ENCODE measurements around the gene LRCOL1. TPM values are rescaled to one million over a fixed set of nuclear protein-coding genes. Genes with fewer than 3 reads are reported as not detected.

The LRCOL1 gene
- total and polyA plus RNA-seq, 3 donors from 2014 or later = 0.81 to 1.6 TPM; not detected in 1

GRCh38 chr12:132578826-132579225 lies 31.6 kb downstream of the LRCOL1 start:
- Histone ChIP-seq H3K27me3 (no peaks in the 10 kb centered on the region), H3K27ac (no peak overlapping the region), H3K9me3 (no peaks in the 10 kb centered on the region), H3K4me1 (no peaks in the 10 kb centered on the region), H3K4me3 (no peak overlapping the region), H3K36me3 (ENCODE audit: low read depth, missing control alignments) (no peaks in the 10 kb centered on the region)
- TF ChIP-seq POLR2A (IDR thresholded peaks at IDR 0.05) (no peak), CTCF (IDR thresholded peaks at IDR 0.05) (no peak)
- intact Hi-C loops (cut with DNase I; ENCODE audit: low total_unique reads) = no loop called here
- WGBS, 2 donors = 61 to 74% methylated on average over 5 to 11 of the region's 11 CpGs
- DNase-seq = no peak

DNA sequence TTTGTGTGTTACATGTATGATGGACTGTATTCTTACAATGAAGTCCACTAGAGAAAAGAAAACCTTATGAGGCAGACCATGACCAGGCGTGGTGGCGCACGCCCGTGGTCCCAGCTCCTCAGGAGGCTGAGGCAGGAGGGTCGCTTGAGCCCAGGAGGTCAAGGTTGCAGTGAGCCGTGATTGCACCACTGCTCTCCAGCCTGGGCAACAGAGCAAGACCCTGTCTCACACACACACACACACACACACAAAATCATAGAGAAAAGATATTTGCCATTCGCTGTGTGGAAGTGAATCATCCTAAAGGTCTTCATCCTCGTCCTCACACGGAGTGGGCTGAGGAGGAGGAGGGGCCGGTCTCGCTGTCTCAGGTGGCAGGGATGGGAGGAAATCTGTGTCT lies 32.3 kb downstream of the LRCOL1 start:
- DNase-seq = no peak
- no peak overlapping the region for H3K27ac ChIP-seq
- no peaks in the 10 kb centered on the region for H3K9me3 ChIP-seq
- TF ChIP-seq CTCF (IDR thresholded peaks at IDR 0.05) (no peak), POLR2A (IDR thresholded peaks at IDR 0.05) (no peak)
- no peak overlapping the region for H3K4me3 ChIP-seq
- intact Hi-C loops (cut with DNase I; ENCODE audit: low total_unique reads) = no loop called here
- no peaks in the 10 kb centered on the region for H3K27me3 ChIP-seq
- H3K36me3 ChIP-seq (ENCODE audit: low read depth, missing control alignments) = no peaks in the 10 kb centered on the region
- WGBS, 2 donors = 82 to 89% methylated on average over 8 to 11 of the region's 11 CpGs
- H3K4me1 ChIP-seq = no peaks in the 10 kb centered on the region

DNA sequence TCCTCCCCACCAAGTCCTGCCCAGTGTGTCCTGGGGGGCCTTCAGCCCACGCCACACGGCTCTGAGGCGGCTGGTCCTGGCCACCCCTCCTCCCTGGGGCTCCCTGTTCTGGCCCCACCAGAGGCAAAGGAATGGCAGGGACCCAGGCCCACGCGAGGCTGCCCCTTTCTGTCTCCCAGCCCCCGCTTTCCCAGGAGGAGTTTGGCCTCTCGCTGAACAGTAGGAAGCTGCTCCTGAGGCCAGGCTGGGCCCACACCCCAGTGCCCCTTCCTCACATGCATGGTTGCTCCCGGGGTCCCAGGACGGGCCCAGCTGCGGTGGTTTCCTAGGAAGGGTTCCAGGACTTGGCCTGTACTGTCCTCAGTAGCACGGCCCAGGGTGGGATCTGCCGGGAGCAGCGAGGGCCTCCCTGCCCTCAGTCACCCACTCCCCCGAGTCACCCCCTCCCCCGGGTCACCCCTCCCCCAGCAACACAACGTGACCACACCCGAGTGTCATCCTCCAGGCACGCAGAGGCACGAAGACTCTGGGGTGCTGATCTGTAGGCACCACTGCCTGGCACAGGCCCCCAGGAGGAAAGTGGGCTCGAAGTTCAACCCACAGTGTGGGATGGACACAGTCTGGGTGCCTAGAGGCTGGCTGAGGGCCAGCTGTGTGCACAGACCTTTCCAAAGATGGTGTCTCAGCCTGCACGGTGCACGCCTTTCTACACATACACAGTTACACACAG lies 33.0 kb downstream of the LRCOL1 start:
- 78 to 86% methylated on average over 5 to 22 of the region's 22 CpGs for WGBS, 2 donors
- intact Hi-C loops (cut with DNase I; ENCODE audit: low total_unique reads) = no loop called here

GRCh38 chr12:132576701-132577100 lies 33.7 kb downstream of the LRCOL1 start:
- Histone ChIP-seq H3K4me1 (peaks cover 7% of the 10 kb centered on the region), H3K4me3 (no peak overlapping the region), H3K9me3 (no peaks in the 10 kb centered on the region), H3K27ac (no peak overlapping the region), H3K27me3 (no peaks in the 10 kb centered on the region), H3K36me3 (ENCODE audit: low read depth, missing control alignments) (no peaks in the 10 kb centered on the region)
- DNase-seq = no peak
- intact Hi-C loops (cut with DNase I; ENCODE audit: low total_unique reads) = no loop called here
- WGBS, 2 donors = 92 to 94% methylated on average over 11 to 12 of the region's 12 CpGs
- TF ChIP-seq POLR2A (IDR thresholded peaks at IDR 0.05) (no peak), CTCF (IDR thresholded peaks at IDR 0.05) (no peak)

More for the DNA sequence above, 33.0 kb downstream of the LRCOL1 start:
- Histone ChIP-seq H3K27me3 (no peaks in the 10 kb centered on the region), H3K9me3 (no peaks in the 10 kb centered on the region), H3K36me3 (ENCODE audit: low read depth, missing control alignments) (no peaks in the 10 kb centered on the region), H3K27ac (no peak overlapping the region), H3K4me1 (peaks cover 6% of the 10 kb centered on the region), H3K4me3 (no peak overlapping the region)
- DNase-seq = no peak
- TF ChIP-seq CTCF (IDR thresholded peaks at IDR 0.05) = no peak
- TF ChIP-seq POLR2A (IDR thresholded peaks at IDR 0.05) = no peak

DNA sequence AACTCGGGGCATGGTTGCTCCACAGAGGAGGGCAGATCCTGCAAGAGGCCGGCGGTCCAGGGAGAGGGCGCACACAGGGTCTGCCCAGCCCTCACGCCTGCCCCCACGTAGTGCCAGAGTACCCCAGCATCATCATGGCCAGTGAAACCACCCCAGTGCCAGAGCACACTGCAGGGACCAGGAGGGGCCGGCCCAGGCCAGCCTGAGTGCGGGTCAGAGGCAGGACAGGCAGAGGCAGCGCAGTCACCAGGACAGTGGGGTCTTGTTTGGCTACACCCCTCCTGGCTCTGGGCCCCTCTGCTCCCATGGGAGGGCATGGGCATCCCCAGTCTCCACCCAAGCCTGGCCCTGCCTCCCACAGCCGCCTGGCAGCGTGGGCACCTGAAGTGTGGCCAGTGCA lies 34.7 kb downstream of the LRCOL1 start:
- no peak overlapping the region for H3K27ac ChIP-seq
- H3K27me3 ChIP-seq = no peaks in the 10 kb centered on the region
- TF ChIP-seq POLR2A (IDR thresholded peaks at IDR 0.05) (no peak), CTCF (IDR thresholded peaks at IDR 0.05) (no peak)
- peaks cover 7% of the 10 kb centered on the region for H3K4me1 ChIP-seq
- 90 to 95% methylated on average over 4 to 11 of the region's 11 CpGs for WGBS, 2 donors
- H3K9me3 ChIP-seq = no peaks in the 10 kb centered on the region
- no peaks in the 10 kb centered on the region for H3K36me3 ChIP-seq (ENCODE audit: low read depth, missing control alignments)
- no peak for DNase-seq
- intact Hi-C loops (cut with DNase I; ENCODE audit: low total_unique reads) = no loop called here
- no peak overlapping the region for H3K4me3 ChIP-seq
